ENCODE data around the gene MYLK.
A peak's percentile ranks its signal among the peaks of the same experiment; 100 is the strongest.

The MYLK gene

GRCh38 chr3:123695152-123695551, 189.0 kb downstream of the MYLK start:
- no peak for DNase-seq (ENCODE audit: low read depth)
- no peak for TF ChIP-seq CTCF (conservative IDR thresholded peaks at IDR 0.05; ENCODE audit: low read length)
- H3K4me3 ChIP-seq (ENCODE audit: low read length) = no peak overlapping the region

- H3K4me3 ChIP-seq (ENCODE audit: low read length) = no peak overlapping the region
- DNase-seq (ENCODE audit: low read depth) = no peak
- no peak for TF ChIP-seq CTCF (conservative IDR thresholded peaks at IDR 0.05; ENCODE audit: low read length)
These were observed 189.6 kb downstream of the MYLK start for GRCh38 chr3:123694366-123695087.

GRCh38 chr3:123693584-123694190, 190.4 kb downstream of the MYLK start:
- no peak for DNase-seq (ENCODE audit: low read depth)
- no peak overlapping the region for H3K4me3 ChIP-seq (ENCODE audit: low read length)
- TF ChIP-seq CTCF (conservative IDR thresholded peaks at IDR 0.05; ENCODE audit: low read length) = no peak

- H3K4me3 ChIP-seq (ENCODE audit: low read length) = no peak overlapping the region
- TF ChIP-seq CTCF (conservative IDR thresholded peaks at IDR 0.05; ENCODE audit: low read length) = no peak
- no peak for DNase-seq (ENCODE audit: low read depth)
These were observed 191.5 kb downstream of the MYLK start for GRCh38 chr3:123692671-123693070.

GRCh38 chr3:123692041-123692440, 192.1 kb downstream of the MYLK start:
- no peak overlapping the region for H3K4me3 ChIP-seq (ENCODE audit: low read length)
- TF ChIP-seq CTCF (conservative IDR thresholded peaks at IDR 0.05; ENCODE audit: low read length) = no peak

GRCh38 chr3:123689831-123690230, 194.3 kb downstream of the MYLK start:
- TF ChIP-seq CTCF (conservative IDR thresholded peaks at IDR 0.05; ENCODE audit: low read length) = no peak
- no peak overlapping the region for H3K4me3 ChIP-seq (ENCODE audit: low read length)
- no peak for DNase-seq (ENCODE audit: low read depth)

More at GRCh38 chr3:123692041-123692440, 192.1 kb downstream of the MYLK start:
- no peak for DNase-seq (ENCODE audit: low read depth)

GRCh38 chr3:123688241-123688747, 195.8 kb downstream of the MYLK start:
- no peak for TF ChIP-seq CTCF (conservative IDR thresholded peaks at IDR 0.05; ENCODE audit: low read length)
- DNase-seq (ENCODE audit: low read depth) = peak; percentile 97
- H3K4me3 ChIP-seq (ENCODE audit: low read length) = no peak overlapping the region

Measured in AG10803 (cell line).